Adrenal gland (tissue), 12 donors: ENCODE measurements around the gene DLGAP3. TPM values are rescaled to one million over a fixed set of nuclear protein-coding genes. Genes with fewer than 3 reads are reported as not detected.

Experiments
- DNase-seq, 7 donors: peaks; one replicate each; pipeline ENCODE4 v3.0.0-alpha.2; 2019 to 2020
- H3K27ac ChIP-seq, 5 donors: fragments of 200-600 bp; sonication (generic) in 4 of 5; 1 replicate in 3 of 5; 2 replicates in 2 of 5; pipeline versions ENCODE4 v1.5.1 to v1.8.0; 2016 to 2020; ENCODE audit warnings: mild to moderate bottlenecking in 1 of 5
- H3K27me3 ChIP-seq: fragments of 200-600 bp; 2 replicates; pipeline ENCODE4 v1.8.0; 2021
- H3K36me3 ChIP-seq, 2 donors: fragments of 200-600 bp; replicated peaks in 1 of 2; 1 replicate in 1 of 2; 2 replicates in 1 of 2; pipeline versions ENCODE4 v1.5.1 to v1.8.0; 2018 to 2022
- H3K4me1 ChIP-seq, 2 donors: fragments of 200-600 bp; replicated peaks in 1 of 2; 1 replicate in 1 of 2; 2 replicates in 1 of 2; pipeline versions ENCODE4 v1.5.1 to v1.8.0; 2018 to 2021
- H3K4me3 ChIP-seq, 4 donors: fragments of 200-600 bp; sonication (generic) in 3 of 4; one replicate each; pipeline ENCODE4 v1.5.1; 2016 to 2018
- H3K9me3 ChIP-seq, 3 donors: fragments of 200-600 bp; sonication (generic) in 1 of 3; replicated peaks in 1 of 3; 1 replicate in 2 of 3; 2 replicates in 1 of 3; pipeline versions ENCODE4 v1.5.1 to v1.8.0; 2016 to 2021
- POLR2A ChIP-seq, 2 donors: fragments of 450-650 bp; IDR thresholded peaks; one replicate each; pipeline ENCODE4 v1.6.1; 2017; ENCODE audit warnings: antibody characterized with exemption in 2 of 2, mild to moderate bottlenecking in 2 of 2, moderate library complexity in 1 of 2
- WGBS, 4 donors: extraction: QIAGEN DNeasy Blood & Tissue Kit in 2 of 4; methylation state at CpG; one replicate each; pipeline versions ENCODE4 v1.1.5 to v1.1.7; 2013 to 2017; 5-methylcytosine and 5-hydroxymethylcytosine counted together
- intact Hi-C, 2 donors: fragments of 100-400 bp; cut with DNase I; formaldehyde crosslinking; loops; one replicate each; pipeline versions ENCODE4 v1.14.1 to v1.15.0; 2022 to 2023
- polyA plus RNA-seq, 3 donors: library from polyadenylated mRNA; stranded (reverse); fragments of 200-250 nt in 2 of 3; fragments of 350-450 nt in 1 of 3; fragmentation: Illumina TruSeq in 1 of 3; extraction: RNeasy Lipid Tissue Mini Kit (QIAGEN cat#74804) in 1 of 3; gene quantifications; one replicate each; pipeline ENCODE4 v1.2.3, GENCODE V29; 2013 to 2014
- total RNA-seq, 9 donors: library from RNA; depleted of rRNA in 4 of 9; stranded (reverse); fragments of >200 nt in 4 of 9; fragments of 120-200 nt in 1 of 9; fragmentation: NEBNext Ultra II Directional in 1 of 9; extraction: Animal tissue kit (Norgen Biotek cat#: 25700) in 1 of 9; gene quantifications; one replicate each; pipeline versions ENCODE4 v1.1.0 to v1.2.4, GENCODE V29; 2013 to 2023
- TF ChIP-seq, protein P1 (sequence below), 6 experiments: fragments of 450-650 bp in 4 of 6; fragments of 200-600 bp in 2 of 6; sonication (generic) in 1 of 6; IDR thresholded peaks; 1 replicate in 5 of 6; 2 replicates in 1 of 6; pipeline versions ENCODE4 v1.5.1 to v1.8.0; 2016 to 2021; ENCODE audit warnings: antibody characterized with exemption in 6 of 6, mild to moderate bottlenecking in 2 of 6, moderate library complexity in 1 of 6
- donor health status: healthy with polysubstance abuse.
- donor health status: Bipolar disorder and iron deficiency.
- donor health status: DM: yes; HTN: yes; CAD: no.
- donor health status: DM: no; HTN: no; CAD: no.
- donor health status: DM: no; HTN: no; CAD: no.
- donor health status: DM: yes; HTN: yes; CAD: no.

The DLGAP3 gene
- total and polyA plus RNA-seq, 12 donors = 0.13 to 1.6 (median 0.47) TPM

DNA sequence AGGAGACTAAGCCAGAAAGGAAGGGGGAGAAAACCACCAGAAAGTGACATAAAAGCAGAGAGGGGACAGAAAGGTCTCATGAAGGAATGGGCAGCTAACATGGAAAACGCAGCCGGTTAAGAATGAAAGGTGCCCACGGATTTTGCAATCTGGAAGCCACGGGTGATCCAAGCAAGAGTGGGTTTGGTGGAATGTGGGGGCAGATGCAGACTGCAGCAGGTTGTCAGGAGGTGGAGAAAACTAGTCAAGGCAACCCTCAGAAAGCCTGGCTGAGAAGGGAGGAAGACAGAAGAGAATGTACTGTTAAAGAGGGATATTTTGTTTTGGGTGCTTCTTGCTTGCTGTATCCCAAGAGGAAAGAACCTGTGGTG is 57.3 kb downstream of the DLGAP3 start:
- intact Hi-C loops = no loop called here
- H3K4me3 ChIP-seq = no peak overlapping the region
- H3K36me3 ChIP-seq = no peaks in the 10 kb centered on the region
- no peaks in the 10 kb centered on the region for H3K4me1 ChIP-seq
- TF ChIP-seq, protein P1, sequence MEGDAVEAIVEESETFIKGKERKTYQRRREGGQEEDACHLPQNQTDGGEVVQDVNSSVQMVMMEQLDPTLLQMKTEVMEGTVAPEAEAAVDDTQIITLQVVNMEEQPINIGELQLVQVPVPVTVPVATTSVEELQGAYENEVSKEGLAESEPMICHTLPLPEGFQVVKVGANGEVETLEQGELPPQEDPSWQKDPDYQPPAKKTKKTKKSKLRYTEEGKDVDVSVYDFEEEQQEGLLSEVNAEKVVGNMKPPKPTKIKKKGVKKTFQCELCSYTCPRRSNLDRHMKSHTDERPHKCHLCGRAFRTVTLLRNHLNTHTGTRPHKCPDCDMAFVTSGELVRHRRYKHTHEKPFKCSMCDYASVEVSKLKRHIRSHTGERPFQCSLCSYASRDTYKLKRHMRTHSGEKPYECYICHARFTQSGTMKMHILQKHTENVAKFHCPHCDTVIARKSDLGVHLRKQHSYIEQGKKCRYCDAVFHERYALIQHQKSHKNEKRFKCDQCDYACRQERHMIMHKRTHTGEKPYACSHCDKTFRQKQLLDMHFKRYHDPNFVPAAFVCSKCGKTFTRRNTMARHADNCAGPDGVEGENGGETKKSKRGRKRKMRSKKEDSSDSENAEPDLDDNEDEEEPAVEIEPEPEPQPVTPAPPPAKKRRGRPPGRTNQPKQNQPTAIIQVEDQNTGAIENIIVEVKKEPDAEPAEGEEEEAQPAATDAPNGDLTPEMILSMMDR (IDR thresholded peaks at IDR 0.05) = no peak
- no peak for TF ChIP-seq POLR2A (IDR thresholded peaks at IDR 0.05)
- DNase-seq = no peak
- no peaks in the 10 kb centered on the region for H3K9me3 ChIP-seq
- 71 to 83% (median 78%) methylated on average over 4 of the region's 4 CpGs for WGBS, 4 donors
- no peak overlapping the region for H3K27ac ChIP-seq
- peaks cover 7% of the 10 kb centered on the region for H3K27me3 ChIP-seq

DNA sequence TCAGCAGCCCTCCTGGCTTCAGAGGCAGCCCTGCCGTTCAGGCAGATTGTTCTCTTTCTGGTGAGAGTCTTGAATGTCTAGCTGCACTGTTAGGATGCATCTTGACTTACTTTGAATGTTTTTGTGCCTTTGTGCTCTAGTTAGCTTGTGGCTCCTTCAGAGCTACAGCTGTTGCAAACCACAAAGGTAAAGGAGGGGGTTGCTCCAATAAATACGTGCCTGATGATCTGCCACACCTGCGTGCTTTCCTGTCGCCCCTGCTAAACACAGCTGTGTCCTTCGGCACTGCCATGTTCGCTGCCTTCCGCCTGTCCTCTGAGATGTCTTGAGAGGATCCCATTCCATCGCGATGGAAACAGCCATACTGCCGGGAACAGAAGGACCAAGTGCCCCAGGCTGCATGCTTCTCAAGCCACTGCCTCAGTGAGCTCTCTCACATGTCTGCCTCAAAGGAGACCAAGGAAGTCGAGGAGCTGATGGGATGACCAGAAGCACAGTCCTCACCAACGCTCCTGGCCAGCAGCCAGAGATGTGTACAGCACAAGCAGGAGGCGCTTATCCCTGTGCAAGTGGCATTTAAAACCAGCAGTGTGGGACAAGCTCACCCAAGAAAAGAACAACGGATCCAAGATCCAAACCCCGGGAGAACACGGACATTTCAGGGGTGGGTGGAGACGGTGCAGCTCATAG is 57.9 kb downstream of the DLGAP3 start:
- intact Hi-C loops = no loop called here
- TF ChIP-seq, protein P1 (IDR thresholded peaks at IDR 0.05) = no peak
- no peak for TF ChIP-seq POLR2A (IDR thresholded peaks at IDR 0.05)
- Histone ChIP-seq H3K36me3 (no peaks in the 10 kb centered on the region), H3K27me3 (peaks cover 7% of the 10 kb centered on the region), H3K4me1 (peaks cover 0 to 4% of the 10 kb centered on the region in 2 donors), H3K27ac (no peak overlapping the region), H3K4me3 (no peak overlapping the region), H3K9me3 (no peaks in the 10 kb centered on the region)
- 76 to 80% (median 79%) methylated on average over 9 to 17 of the region's 17 CpGs for WGBS, 4 donors
- DNase-seq = no peak

DNA sequence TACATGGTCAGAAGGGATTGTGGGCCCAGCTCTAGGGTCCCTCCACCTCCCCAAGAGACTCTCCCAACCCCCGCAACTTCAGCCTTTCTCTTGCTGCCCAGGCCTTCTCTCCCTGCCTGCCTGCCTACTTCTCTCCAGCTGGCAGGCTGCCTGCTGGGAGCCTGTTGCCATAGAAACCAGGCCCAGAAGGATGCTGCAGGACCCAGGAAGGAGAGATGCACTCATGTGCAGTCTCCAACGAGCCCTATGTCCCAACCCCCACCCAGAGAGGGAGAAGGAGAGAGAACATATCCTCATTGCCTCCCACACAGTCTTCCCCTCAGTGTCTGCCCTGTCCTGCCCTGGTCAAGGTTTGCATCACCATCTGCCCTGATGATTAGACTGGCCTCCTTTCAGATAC is 59.1 kb downstream of the DLGAP3 start:
- Histone ChIP-seq H3K27ac (no peak overlapping the region), H3K9me3 (no peaks in the 10 kb centered on the region), H3K4me3 (no peak overlapping the region), H3K36me3 (no peaks in the 10 kb centered on the region), H3K4me1 (peaks cover 8 to 11% of the 10 kb centered on the region in 2 donors), H3K27me3 (peaks cover 7% of the 10 kb centered on the region)
- WGBS, 4 donors = 59 to 73% (median 69%) methylated on average over 2 of the region's 2 CpGs
- TF ChIP-seq POLR2A (IDR thresholded peaks at IDR 0.05) = no peak
- TF ChIP-seq, protein P1 (IDR thresholded peaks at IDR 0.05) = no peak
- intact Hi-C loops = no loop called here
- DNase-seq = no peak

DNA sequence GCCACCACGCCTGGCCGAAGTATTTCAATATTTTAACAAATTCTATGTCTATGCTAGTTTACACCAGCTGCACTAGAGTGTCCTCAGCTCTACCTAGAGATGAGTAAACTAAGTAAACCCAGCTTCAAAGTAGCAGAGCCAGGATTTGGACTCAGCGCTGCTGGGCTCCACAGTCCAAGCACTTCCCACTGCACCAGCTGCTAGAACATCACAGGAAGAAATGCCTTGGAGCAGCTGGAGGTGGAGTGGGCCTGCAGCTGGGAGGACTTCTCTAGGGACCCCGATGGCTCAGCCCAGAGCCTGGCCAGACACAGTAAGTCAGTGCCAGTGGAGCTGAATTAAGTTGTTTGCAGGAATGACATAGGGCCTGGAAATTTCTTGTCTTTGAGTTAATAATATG is 59.7 kb downstream of the DLGAP3 start:
- Histone ChIP-seq H3K27me3 (peaks cover 7% of the 10 kb centered on the region), H3K9me3 (no peaks in the 10 kb centered on the region), H3K36me3 (no peaks in the 10 kb centered on the region), H3K4me1 (peaks cover 8 to 11% of the 10 kb centered on the region in 2 donors), H3K27ac (no peak overlapping the region), H3K4me3 (no peak overlapping the region)
- TF ChIP-seq POLR2A (IDR thresholded peaks at IDR 0.05) = no peak
- TF ChIP-seq, protein P1 (IDR thresholded peaks at IDR 0.05) = no peak
- intact Hi-C loops = loop anchor here (5.0 to 10.0 kb wide), 2 partner anchors 82 to 115 kb away; partner anchors contain the start of gene TMEM35B (in 1 of the 2)
- peak in 1 of 7 donors; percentile 5 for DNase-seq
- WGBS, 4 donors = 89 to 100% (median 92%) methylated on average over 3 to 4 of the region's 4 CpGs
